Fibroblast of mammary gland (primary cell): ENCODE measurements around the gene CELA2A.
"Not testable (repeated sequence)": the region's sequence is repeated elsewhere in the genome, so short reads cannot be mapped to it uniquely, and the experiment has no call there.

ENCODE experiments used
- DNase-seq: peaks from one replicate; pipeline ENCODE4 v3.0.0-alpha.2; 2010; ENCODE audit warnings: low read depth
- H3K4me3 ChIP-seq: 2 replicates; pipeline ENCODE4 v1.5.1; 2011; ENCODE audit warnings: low read depth, mild to moderate bottlenecking, low read length, moderate library complexity; ENCODE audit not compliant: control insufficient read depth
- TF ChIP-seq, protein P1 (sequence below): conservative IDR thresholded peaks from 2 replicates; pipeline ENCODE4 v1.5.1; 2011; ENCODE audit warnings: low read depth, low read length, inconsistent platforms; ENCODE audit not compliant: control insufficient read depth, insufficient read depth

The CELA2A gene

DNA sequence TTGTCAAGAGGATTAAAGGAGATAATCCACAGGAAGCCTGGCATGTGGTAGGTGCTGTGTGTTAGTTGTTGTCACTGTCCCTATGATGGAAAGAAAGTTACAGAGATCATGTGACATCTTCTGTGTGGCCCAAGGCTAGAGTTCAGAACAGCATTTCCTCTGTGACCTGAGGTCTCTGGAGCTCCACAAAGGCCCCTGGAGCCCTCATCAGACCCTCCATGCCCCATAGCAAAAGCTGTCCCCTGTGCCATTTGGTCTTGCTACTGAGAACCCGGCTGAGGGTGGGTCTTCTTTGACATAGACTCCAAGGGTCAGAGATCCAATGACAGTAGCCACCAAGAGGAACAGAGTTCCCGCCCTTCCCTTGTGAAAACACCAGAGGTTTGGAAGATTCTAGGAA is 27.4 kb downstream of the CELA2A start:
- TF ChIP-seq, protein P1, sequence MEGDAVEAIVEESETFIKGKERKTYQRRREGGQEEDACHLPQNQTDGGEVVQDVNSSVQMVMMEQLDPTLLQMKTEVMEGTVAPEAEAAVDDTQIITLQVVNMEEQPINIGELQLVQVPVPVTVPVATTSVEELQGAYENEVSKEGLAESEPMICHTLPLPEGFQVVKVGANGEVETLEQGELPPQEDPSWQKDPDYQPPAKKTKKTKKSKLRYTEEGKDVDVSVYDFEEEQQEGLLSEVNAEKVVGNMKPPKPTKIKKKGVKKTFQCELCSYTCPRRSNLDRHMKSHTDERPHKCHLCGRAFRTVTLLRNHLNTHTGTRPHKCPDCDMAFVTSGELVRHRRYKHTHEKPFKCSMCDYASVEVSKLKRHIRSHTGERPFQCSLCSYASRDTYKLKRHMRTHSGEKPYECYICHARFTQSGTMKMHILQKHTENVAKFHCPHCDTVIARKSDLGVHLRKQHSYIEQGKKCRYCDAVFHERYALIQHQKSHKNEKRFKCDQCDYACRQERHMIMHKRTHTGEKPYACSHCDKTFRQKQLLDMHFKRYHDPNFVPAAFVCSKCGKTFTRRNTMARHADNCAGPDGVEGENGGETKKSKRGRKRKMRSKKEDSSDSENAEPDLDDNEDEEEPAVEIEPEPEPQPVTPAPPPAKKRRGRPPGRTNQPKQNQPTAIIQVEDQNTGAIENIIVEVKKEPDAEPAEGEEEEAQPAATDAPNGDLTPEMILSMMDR: no peak
- DNase-seq: no peak
- no peak overlapping the region for H3K4me3 ChIP-seq

GRCh38 chr1:15484443-15484842 is 27.9 kb downstream of the CELA2A start:
- H3K4me3 ChIP-seq, DNase-seq: not testable (repeated sequence)

- TF ChIP-seq, protein P1: no peak
- no peak for DNase-seq
- no peak overlapping the region for H3K4me3 ChIP-seq
Observed at GRCh38 chr1:15485636-15486035, 29.1 kb downstream of the CELA2A start.

DNA sequence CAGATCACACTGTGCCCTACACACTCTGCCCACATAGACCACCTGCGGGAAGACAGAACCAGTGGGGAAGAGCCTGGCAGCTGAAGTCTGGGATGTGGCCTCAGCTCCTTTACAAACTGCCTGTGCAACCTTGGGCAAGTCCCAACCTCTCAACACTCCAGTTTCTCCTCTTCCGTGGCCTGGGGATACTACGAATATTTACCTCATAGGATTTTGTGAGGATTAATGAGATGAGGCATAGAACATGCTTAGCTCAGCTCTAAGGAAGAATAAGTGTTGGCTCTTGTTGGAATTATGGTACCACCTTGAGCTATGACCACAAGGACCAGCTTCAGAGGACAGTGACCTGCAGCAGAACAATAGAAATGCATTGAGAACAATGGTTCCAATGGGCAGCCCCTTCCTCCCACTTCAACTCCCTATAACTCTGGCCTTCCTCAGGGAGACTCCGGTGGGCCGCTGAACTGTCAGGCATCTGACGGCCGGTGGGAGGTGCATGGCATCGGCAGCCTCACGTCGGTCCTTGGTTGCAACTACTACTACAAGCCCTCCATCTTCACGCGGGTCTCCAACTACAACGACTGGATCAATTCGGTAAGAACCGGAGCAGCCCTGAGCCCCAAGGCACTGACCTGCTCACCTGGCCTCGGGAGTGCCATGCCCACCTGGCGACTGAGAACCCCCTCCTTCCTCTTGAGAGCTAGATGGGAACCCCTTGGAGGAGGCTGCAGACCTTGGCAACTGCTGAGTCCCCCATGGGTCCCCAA is 30.5 kb downstream of the CELA2A start:
- not testable (repeated sequence) for DNase-seq, H3K4me3 ChIP-seq

- TF ChIP-seq, protein P1: no peak
- no peak overlapping the region for H3K4me3 ChIP-seq
- DNase-seq: no peak
Observed at GRCh38 chr1:15488371-15488770, 31.8 kb downstream of the CELA2A start.

DNA sequence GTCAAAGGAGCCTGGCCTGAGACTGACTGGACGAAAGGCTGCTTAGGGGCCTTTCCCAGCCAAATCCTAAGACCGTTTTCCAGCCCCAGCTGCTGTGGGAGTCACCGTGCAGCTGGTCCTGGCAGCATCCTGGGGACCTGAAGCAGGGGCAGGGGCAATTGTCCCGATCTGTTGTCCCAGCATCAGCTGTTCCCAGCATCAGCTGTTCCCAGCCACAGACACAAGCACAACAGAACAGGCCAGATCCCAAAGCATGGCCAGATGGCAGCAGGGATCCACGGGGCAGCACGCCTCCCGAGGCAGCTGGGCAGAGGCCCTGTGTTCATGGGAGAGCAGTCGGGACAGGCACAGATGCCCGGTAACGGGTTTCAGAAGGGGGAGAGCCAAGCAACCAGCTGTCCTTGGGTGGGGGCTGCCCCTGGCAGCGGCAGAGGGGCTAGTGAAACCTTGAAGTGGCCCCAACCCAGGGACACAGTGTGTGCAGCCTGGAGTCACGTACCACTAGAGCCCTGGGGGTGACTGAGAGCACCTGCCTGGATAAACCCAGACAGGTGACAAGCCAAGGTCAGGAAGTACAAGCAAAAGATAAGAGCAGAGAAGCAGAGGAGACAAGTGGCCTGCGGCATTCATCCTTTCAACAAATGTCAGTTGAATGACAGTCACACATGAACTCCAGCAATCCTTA is 32.7 kb downstream of the CELA2A start:
- TF ChIP-seq, protein P1: no peak
- no peak for DNase-seq
- H3K4me3 ChIP-seq: no peak overlapping the region

GRCh38 chr1:15491010-15491409 is 34.5 kb downstream of the CELA2A start:
- DNase-seq, H3K4me3 ChIP-seq: not testable (repeated sequence)

- TF ChIP-seq, protein P1: no peak
- no peak overlapping the region for H3K4me3 ChIP-seq
Observed at GRCh38 chr1:15492596-15492995, 36.1 kb downstream of the CELA2A start.

More at GRCh38 chr1:15492596-15492995, 36.1 kb downstream of the CELA2A start:
- DNase-seq: no peak
